ENCODE data around the gene SLC25A25.

DNA sequence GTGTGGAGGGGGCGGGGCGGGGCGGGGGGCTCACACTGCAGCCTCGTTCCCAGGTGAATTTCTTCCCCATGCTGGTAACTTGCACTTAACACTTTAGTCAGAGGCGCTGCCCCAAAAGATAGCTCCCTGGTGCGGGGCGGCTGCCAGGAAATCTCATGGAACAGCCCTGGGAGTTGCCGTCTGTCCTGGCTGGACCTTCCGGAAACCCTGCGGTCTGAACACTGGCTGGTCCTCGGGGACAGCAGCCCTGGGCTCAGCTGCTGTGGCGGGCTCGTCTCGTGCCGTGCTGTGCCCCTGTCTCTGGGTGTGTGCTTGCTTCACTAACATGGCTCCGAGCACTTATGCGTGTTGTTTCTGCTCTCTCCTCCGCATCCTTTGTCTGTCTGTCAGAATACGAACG is 33.7 kb downstream of the SLC25A25 start:
- TF ChIP-seq SIN3A (IDR thresholded peaks at IDR 0.05; ENCODE audit: borderline replicate concordance, insufficient read depth, low read depth, low read length) (no peak), CTCF (IDR thresholded peaks at IDR 0.05) (no peak), POLR2AphosphoS5 (IDR thresholded peaks at IDR 0.05; ENCODE audit: low read depth, low read length) (no peak), REST (IDR thresholded peaks at IDR 0.05; ENCODE audit: insufficient read depth in 1 of 2, low read depth in 2 of 2, low read length in 1 of 2) (no peak)
